Measurements from ENCODE around the gene CRTC1.
"Not testable (repeated sequence)": the region's sequence is repeated elsewhere in the genome, so short reads cannot be mapped to it uniquely, and the experiment has no call there.

Gene CRTC1

DNA sequence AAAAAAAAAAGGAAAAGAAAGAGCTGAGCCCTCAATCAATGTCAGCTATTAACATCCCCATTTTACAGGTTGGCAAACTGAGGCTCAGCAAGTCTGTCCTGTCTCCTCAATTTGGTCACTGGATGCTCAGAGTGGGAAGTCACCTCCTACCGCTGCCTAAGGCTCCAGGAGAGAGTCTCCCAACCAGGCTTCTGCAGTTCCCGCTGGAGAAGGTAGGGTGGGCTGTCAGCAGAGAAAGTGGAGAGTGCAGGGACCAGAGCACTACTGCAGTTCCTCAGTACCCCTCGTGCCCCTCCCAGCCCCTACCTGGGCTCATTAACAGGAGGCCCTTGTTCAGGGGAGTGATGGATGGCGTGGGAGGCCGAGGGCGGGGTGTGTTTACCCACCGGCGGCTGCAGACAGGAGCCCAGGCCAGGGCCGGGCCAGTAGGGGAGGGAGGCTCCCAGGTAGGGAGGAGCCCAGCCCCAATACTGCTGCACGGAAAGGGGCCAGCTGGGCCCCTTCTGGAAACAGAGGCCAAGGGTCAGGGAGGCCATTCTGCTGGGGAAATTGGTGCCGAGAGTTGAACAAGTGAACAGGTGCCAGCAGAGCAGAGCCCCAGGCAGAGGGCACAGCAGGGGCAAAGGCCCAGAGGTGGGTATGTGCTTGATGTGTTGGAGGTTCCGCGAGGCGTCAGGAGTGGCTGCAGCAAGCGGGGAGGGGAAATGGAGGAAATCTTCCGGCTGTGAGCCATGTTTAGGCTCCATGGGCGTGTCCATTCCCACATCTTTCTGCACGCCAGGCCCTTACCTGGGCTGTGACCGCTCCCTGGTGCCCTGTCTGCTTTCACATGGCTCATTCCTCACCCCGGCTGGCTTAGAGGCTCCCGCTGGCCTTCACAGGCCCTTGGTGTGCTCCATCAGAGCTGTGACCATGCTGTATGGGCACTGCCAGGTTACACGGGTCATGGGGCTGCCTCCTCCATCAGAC lies 115.2 kb downstream of the CRTC1 start:
- FAIRE-seq (no peak), DNase-seq (ENCODE audit: low spot score) (no peak)

DNA sequence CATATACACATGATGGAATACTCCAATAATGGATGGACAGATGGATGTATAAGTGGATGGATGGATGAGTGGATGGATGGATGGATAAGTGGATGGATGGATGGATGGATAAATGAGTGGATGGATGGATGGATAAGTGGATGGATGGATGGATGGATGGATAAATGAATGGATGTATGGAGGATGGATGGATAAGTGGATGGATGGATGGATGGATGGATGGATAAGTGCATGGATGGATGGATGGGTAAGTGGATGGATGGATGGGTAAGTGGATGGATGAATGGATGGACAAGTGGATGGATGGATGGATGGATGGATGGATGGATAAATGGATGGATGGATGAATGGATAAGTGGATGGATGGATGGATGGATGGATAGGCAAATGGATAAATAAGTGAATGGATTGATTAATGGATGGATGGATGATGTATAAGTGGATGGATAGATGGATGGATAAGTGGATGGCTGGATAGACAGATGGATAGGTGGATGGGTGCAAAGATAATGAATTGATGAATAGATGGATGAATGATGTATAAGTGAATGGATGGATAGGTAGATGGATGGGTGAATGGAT lies 116.0 kb downstream of the CRTC1 start:
- DNase-seq (ENCODE audit: low spot score) (no peak), FAIRE-seq (no peak)

DNA sequence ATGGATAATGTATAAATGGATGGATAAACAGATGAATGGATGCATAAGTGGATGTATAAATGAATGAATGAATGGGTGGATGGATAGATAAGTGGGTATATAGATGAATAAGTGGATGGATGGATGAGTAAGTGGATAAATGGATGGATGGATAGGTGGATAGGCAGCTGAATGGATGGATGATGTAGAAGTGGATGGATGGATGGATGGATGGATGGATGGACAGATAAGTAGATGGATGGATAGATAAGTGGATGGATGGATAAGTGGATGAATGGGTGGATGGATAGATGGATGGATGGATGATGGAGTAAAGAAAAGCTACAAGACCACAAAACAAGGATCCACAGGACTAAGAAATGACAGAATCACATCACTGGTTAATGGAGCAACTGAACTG lies 116.6 kb downstream of the CRTC1 start:
- DNase-seq (ENCODE audit: low spot score) (no peak), FAIRE-seq (no peak)

DNA sequence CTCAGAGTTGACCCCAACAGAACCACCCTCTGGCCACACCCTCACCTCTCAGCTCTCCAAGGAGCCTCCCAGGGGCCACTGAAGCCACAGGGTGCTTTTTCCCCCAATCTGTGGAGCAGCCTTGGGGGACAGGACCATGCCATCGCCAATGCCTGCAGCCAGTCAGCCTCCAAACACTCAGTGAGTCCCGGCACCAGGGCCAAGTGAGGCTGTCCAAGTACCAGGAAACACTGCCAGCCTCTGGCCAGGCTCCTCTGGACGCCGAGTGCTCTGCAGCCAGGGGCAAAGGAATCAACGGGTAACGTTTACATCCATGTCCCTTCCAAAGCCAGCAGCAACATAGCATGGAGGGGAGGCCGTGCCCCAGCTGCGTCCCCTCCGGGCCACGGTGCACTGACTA lies 117.2 kb downstream of the CRTC1 start:
- no peak for DNase-seq (ENCODE audit: low spot score)
- FAIRE-seq = no peak

DNA sequence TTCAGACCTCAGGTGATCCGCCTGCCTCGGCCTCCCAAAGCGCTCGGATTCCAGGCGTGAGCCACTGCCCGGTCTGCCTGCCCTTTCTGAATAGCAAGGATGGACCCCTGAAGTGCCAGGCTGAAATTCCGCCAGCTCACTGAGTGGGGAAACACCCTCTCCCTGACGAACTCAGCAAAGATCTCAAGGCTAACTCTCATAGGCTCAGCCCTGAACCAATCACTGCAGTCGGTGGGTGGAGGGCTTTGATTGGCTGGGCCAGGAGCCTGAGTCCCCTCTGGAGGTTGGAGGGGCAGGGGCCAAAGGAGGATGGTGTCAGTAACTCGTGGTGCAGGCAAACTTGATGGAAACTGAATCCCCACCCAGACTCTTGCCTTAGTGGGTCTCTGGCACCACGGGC lies 118.9 kb downstream of the CRTC1 start:
- FAIRE-seq = no peak
- DNase-seq (ENCODE audit: low spot score) = no peak

DNA sequence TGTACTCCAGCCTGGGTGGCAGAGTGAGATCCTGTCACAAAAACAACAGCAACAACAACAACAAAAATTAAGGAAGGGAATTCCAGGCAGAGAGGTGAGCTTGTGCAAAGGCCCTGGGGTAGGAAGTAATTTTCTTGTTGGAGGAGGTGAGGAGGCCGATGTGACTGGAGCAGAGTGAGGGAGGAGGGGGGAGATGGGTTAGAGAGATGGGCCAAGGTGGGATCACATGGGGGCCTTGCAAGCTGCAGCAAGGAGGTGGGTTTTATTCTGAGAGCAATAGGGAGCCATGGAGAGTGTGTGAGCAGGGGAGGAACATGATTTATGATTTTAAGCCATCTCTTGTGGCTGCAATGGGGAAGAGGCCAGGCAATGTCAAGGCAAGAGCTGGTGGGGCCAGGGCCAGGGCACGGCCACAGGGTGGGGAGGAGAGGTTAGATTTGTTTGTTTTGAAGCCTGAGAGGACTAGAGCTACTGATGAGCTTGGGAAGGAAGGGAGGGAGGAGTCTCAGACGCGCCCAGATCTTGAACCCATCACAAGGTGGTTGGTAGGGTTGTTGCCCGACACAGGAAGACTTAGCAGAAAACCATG lies 120.2 kb downstream of the CRTC1 start:
- DNase-seq (ENCODE audit: low spot score) (no peak), FAIRE-seq (no peak)

DNA sequence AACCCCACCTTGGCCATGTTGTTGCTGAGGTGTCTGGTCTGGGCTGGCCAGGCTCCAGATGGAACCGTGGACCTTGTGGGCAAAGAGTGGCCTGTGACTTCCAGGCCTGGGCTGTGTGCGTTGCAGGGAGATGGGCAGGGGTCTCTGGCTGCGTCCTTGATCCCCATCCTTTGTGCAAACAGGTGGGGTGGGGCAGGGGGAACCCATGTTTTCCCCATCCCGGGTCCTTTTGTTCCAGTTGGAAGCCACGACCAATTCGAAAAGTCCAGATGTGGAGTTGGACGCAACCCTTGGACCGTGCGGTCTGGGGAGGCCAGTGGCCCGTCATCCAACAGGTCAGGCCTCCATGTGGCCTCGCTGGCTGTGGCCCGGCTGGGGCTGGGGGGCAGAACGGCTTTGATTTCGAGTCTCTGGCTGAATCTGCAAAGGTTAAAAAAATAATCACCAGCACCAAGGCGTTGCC lies 120.7 kb downstream of the CRTC1 start:
- no peak for DNase-seq (ENCODE audit: low spot score)
- no peak for FAIRE-seq

DNA sequence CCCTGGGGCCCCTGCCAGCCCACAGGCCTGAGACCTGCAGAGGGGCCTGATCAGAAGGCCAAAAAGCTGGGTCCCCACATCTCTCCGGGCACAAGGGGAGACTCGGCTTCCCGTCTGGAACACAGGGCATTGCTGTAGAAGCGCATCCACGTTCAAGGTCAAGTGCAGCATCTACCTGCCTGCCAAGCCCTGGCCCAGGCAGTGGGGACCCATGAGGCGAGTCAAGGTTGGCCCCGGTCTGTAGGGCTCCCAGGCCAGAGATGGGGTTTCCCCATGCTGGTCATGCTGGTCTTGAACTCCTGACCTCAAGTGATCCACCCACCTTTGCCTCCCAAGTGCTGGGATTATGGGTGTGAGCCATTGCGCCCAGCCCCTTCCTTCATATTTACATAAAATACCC lies 121.2 kb downstream of the CRTC1 start:
- no peak for DNase-seq (ENCODE audit: low spot score)
- no peak for FAIRE-seq

DNA sequence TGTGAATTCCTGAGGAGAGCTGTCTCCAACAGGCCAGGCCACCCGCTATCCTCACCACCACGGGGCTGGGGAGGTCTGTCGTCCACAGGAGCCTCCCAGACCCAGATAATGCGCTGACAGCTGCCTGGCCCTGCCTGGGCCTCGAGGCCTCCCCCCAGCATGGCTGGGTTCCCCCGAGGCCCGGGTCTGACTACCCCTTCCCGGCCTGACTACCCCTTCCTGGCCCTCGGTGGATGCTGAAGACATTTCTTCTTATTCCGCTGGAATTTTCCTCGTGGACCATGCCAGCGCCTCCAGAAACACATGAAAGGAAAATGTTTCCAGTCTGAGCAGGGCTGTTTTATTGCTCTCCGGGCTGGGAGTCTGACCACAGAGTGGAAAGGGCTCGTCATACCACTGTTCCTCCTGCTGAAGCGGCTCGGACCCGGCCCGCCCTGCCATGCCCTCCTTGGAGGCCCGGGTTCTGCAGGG lies 124.4 kb downstream of the CRTC1 start:
- no peak for FAIRE-seq

DNA sequence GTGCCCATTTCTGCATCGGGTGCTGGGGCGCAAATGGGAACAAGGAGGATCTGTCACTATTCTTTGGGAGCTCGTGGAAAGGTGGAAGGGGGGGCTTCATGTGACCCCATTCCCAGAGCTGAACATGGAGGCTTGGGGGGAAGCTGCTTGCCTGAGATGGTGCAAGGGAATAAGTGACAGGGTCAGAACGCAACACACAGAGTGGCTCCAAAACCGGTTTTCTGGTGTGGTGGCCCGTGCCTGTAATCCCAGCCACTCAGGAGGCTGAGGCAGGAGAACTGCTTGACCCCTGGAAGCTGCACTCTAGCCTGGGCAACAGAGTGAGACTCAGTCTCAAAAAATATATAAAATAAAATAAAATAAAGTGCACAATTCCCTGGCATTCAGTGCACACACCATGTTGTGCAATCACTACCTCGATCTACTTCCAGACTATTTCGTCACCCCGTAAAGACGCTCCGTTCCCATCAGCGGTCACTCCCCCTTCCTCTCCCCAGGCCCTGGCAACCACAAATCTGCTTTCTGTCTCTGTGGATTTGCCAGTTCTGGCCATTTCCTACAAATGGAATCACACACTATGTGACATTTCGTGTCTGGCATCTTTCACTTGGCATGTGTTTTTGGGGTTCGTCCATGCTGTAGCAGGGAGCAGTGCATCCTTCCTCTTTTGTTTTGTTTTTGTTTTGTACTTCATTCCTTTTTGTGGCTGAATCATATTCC lies 125.8 kb downstream of the CRTC1 start:
- FAIRE-seq (no peak), DNase-seq (ENCODE audit: low spot score) (peak; percentile 8)

More for the DNA sequence above, 124.4 kb downstream of the CRTC1 start:
- DNase-seq (ENCODE audit: low spot score) = no peak

DNA sequence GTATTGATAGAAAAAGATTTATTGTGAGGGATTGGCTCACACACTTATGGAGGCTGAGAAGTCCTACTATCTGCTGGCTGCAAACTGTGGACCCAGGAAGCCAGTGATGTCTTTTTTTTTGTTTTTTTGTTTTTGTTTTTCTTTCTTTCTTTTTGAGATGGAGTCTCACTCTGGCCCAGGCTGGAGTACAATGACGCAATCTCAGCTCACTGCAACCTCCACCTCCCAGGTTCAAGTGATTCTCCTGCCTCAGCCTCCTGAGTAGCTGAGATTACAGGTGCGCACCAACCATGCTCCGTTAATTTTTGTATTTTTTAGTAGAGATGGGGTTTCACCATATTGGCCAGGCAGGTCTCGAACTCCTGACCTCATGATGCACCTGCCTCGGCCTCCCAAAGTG lies 128.2 kb downstream of the CRTC1 start:
- not testable (repeated sequence) for DNase-seq (ENCODE audit: low spot score); FAIRE-seq

DNA sequence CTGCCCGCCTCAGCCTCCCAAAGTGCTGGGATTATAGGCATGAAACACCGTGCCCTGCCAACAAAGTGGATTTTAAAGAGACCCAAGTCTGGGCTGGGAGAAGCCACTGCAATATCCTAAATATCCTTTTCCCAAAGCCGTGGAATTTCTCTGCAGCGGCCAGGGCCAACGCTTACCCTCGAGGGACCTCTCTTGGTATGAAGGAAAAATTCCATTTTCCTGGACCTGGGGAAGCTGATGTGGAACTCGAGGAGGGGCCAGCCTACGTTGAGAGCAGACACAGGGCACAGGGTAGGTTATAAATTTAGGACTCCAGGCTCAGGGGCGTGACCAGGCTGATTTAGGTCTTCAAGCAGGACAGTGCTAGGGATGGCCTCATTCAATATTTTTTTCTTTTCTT lies 130.6 kb downstream of the CRTC1 start:
- DNase-seq (ENCODE audit: low spot score) (no peak), FAIRE-seq (no peak)

DNA sequence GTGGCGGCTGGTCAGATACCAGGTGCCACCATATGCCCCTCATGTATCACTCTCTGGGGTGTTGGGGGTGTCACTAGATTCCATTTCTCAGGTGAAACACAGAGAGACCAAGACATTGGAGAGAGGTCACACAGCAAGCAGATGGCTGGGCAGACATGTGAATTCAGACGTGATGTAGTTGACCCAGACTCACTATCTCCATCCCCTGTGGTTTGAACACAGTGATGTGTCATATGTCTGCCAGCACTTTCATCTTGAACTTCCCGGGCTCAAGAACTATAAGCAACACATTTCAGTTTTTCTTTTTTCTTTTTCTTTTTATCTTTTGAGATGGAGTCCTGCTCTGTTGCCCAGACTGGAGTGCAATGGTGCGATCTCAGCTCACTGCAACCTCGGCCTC lies 132.2 kb downstream of the CRTC1 start:
- DNase-seq (ENCODE audit: low spot score) = no peak
- FAIRE-seq = no peak

DNA sequence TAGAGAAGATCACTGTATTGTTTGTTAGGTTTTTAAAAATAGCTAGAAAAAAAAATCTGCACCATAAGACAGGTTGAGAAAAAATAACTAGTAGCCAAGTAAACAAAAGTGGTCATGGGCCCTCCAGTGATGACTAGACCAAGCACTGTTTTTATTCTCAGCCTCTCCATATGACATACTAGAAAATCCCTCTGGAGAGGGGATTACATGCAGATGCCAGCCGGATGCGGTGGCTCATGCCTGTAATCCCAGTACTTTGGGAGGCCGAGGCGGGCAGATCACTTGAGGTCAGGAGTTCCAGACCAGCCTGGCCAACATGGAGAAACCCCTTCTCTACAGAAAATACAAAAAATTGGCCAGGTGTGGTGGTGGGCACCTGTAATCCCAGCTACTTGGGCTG lies 133.2 kb downstream of the CRTC1 start:
- not testable (repeated sequence) for DNase-seq (ENCODE audit: low spot score); FAIRE-seq

DNA sequence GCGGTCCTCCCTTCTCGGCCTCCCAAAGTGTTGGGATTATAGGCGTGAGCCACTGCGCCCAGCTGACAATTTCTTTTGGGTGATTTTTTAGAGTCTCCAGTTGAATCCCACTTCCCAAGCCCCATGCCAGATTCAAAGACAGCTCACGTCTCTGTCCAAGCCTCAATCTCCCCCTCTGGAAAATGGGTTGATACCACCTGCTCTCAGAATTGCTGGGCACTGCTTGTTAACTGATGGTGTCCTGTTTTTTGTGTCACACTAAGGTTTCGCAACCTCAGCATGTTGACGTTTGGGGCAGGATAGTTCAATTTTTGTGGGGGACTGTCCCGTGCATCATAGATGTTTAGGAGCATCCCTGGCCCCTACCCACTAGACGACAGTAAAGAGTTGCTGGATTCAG lies 134.1 kb downstream of the CRTC1 start:
- no peak for FAIRE-seq

DNA sequence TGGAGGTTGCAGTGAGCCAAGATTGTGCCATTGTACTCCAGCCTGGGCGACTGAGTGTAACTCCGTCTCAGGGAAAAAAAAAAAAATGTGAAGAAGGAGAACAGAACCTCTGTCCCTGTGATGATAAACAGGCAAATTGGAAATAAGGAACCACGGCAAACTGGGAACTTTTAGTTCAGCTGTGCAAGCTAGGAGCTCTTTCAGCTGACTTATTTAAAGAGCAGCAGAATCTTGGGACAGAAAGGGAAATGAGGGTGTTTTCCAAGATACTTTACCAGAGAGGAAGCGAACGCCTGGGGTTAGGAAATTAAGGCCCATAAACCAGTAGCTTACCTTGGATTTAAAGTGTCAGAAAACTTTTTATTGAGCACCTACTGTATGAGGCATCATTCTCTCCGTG lies 145.3 kb downstream of the CRTC1 start:
- DNase-seq (ENCODE audit: low spot score) (no peak), FAIRE-seq (no peak)

More for the DNA sequence above, 134.1 kb downstream of the CRTC1 start:
- no peak for DNase-seq (ENCODE audit: low spot score)

DNA sequence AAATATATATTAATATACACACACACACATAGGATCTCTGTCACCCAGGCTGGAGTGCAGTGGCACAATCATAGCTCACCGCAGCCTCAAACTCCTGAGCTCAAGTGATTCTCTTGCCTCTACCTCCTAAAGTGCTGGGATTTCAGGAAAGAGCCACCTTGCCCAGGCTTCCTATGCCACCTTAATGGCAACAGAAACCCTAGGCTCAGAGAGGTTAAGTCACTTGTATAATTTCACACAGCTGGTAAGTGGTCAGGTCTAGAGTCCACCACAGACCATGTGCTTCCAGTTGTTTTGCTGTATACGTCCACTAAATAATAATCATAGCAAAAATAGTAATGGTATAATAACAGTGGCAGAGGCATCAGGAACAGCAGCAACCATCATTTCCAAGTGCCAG lies 147.0 kb downstream of the CRTC1 start:
- DNase-seq (ENCODE audit: low spot score) (no peak), FAIRE-seq (no peak)

DNA sequence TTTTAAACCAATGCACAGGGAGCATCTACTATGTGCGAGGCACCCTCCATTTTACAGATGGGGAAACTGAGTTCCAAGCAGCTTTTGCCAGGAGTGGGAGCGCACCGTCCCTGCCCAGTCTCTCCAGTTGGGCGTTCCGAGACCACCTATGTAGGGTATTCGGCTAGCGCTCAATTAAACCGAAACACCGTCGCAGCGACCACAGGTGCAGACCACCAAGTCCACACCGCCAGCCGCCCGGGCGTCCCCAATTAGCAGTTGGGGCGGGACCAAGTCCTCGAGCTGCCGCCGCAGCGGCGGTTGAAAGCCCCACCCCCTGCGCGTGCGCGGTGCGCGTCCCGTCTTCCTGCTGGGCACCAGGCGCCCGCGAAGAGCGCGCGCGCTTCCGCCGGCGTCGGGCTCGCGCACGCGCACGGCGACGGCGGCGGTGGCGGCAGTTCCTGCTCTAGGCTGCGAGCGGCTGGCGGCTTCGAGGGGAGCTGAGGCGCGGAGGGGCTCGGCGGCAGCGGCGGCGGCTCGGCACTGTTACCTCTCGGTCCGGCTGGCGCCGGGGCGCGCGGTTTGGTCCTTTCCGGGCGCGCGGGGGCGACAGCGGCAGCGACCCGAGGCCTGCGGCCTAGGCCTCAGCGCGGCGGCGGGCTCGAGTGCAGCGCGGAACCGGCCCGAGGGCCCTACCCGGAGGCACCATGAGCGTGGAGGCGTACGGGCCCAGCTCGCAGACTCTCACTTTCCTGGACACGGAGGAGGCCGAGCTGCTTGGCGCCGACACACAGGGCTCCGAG lies 148.2 kb downstream of the CRTC1 start, which contains the start of gene UPF1:
TSS of gene UPF1 (plus strand) at position 436 of the 782 bp plus-strand sequence. CDS start at position 687, 251 bp downstream.
- FAIRE-seq = no peak
- DNase-seq (ENCODE audit: low spot score) = peak; percentile 67

Data from RCC 7860 (cell line).